ENCODE measurements around the gene ADARB2.
"Not testable (repeated sequence)": the region's sequence is repeated elsewhere in the genome, so short reads cannot be mapped to it uniquely, and the experiment has no call there.

Gene ADARB2

DNA sequence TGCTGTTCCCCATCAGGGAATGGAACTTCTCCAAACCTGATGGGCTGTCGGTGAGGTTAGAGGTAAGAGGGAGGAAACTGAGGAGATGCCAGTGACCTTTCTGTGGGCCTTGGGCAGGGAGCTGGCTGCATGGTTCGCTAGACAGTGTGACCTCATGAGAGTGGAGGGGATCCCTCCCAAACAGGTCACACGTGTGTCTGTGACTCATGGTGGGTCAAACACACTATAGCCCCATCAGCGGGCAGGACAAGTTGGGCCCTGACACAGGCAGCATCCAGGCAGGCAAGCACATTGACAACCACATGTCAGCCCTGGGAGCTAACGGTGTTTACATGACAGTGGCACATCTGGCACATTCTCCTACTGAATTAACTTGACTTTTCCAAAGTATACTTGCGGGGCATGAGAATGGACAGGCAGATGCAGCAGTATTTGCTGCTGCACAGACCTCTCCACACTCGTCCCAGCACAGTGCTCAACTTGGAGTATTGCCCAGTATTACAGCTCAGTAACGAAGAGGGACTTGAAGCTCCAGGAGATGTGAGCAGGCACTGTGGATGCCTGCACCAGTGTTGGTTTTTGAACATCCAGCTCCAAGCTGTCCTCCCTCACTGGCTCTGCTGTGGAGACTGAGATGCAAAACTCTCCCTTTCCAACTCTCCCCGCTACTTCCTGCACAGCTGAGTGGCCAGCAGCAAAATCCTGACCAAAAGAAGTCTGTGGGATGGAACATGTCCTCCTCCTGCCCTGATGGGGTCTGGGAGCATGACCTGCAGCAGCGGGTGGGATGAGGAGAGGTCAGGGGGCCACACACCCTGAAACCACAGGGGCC, 481.5 kb downstream of the ADARB2 start:
- DNase-seq (ENCODE audit: low read depth) = no peak

DNA sequence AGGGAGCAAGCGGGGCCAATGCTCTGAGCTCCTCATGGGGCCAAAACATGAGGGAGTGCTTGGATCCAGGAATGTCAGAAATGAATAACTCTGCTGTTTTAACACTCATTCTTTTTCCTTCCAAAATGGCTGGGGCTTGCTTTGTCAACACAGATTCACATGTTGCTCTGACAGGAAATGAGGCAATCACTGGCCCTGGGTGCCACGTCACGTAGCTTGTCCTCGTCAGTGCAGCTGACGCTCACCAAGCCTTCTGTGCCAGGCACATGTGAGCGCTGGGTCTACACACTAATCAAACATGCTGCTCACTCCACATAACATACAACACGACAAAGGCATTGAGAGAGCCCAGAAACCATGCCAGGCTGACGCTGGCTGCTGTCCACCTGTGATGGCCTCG, 482.2 kb downstream of the ADARB2 start:
- DNase-seq (ENCODE audit: low read depth) = peak; percentile 3

DNA sequence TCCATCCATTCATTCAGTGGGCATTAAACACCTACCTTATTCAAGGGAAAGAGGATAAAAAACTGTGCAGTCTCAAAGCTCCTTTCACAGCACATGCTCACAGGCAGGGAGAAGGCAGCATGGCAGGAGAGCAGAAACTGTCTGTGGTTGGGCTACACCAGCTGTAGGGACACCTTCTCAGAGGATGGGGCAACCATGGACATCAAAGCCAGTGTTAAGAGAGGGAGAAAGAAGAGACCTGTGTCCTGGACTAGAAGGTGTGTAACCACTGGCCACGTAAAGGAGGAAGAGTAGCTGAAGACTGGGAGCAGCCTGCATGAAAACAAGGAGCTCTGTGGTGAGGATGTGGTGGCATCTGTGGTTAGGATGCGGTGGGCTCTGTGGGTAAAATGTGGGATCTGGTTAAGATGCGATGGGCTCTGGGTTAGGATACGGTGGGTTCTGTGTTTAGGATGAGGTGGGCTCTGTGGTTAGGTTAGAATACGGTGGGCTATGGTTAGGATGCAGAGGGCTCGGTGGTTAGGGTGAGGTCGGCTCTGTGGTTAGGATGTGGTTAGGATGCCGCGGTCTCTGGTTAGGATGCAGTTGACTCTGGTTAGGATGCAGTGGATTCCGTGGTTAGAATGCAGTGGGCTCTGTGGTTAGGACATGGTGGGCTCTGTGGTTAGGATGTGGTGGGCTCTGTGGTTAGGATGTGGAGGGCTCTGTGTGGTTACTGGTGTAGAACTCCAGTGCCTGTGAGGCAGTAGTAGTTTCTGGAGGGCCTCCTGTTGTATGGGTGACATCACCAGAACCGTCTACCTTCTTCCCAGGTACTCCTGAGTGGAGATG, 483.6 kb downstream of the ADARB2 start:
- DNase-seq (ENCODE audit: low read depth) = no peak

DNA sequence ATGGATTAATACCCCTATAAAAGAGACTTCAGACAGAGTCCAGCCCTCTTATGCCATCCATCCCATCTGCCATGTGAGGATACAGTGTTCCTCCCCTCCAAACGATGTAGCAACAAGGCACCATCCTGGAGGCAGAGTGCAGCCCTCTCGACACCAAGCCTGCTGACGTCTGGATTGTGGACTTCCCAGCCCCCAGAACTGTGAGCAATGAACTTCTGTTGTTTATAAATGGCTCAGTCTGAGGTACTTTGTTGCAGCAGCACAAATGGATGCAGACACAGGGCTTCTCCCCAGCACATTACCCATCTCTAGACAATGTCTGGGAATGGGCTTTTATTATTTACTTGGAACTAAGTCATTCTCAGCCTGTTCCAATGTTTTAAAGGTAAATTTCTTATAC, 485.6 kb downstream of the ADARB2 start:
- no peak for DNase-seq (ENCODE audit: low read depth)

DNA sequence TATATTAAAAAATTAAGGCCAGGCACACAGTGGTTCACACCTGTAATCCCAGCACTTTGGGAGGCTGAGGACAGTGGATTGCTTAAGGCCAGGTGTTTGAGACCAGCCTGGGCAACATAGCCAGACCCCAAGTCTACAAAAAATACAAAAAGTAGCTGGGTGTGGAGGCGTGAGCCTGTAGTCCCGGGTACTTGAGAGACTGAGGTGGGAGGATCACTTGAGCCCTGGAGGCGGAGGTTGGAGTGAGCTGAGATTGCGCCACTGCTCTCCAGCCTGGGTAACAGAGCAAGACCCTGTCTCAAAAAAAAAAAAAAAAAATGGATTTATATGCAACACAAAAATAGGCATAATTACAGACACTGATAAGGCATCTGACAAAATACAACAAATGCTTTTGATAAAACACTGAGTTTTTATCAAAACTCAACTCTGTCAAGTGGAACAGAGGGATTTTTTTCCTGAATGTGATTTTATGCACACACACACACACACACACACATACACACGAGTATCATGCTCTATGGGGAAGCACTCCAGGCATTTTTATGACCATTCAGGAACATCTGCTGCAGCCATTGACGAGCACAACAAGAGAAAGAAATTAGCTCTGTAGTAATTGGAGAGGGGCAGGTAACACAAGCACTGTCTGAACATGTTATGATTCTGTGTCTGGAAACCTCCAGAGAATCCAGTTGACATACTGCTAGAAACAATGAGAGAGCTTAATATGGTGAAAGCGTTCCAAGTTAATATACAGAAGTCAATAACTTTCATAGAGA, 488.0 kb downstream of the ADARB2 start:
- no peak for DNase-seq (ENCODE audit: low read depth)

DNA sequence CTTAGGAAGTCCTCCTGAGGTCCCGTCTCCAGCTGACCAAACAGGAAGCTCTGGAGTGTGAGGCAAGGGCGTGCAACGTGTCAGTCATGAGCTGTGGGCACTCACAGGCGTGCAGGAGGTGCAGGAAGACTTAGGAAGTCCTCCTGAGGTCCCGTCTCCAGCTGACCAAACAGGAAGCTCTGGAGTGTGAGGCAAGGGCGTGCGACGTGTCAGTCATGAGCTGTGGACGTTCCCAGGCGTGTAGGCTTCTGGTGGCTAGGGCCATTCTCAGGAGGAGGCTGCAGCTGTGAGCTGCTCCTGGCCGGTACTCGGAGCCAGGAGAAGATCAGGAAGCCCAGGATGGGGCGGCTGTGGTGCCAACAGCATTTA, 489.1 kb downstream of the ADARB2 start:
- not testable (repeated sequence) for DNase-seq (ENCODE audit: low read depth)

DNA sequence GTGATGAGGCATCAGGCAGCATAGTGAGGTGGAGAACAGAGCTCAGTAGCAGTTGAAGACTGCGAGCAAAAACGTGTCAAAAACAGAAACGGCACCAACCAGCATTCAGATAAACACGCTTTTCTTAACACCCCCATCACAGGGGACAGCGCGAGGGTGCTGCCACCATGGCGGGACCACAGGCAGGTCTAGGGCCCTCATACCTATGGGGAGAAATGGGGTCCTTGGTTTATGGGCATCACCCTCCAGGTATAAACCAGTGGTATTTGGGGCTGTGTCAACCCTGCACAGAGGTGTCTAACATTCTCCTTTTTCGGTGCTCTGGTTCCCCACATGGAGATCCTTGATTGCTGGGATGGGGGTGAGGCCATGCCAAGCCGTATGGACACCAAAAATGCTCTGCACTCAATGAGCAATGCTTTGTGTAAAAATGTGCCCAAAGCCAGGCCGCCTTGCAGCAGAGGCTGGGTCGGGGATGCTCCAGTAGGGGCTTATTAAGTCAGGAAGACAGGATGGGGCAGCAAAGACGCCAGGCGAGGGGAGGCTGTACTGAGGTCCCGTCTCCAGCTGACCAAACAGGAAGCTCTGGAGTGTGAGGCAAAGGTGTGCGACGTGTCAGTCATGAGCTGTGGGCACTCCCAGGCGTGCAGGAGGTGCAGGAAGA, 489.6 kb downstream of the ADARB2 start:
- no peak for DNase-seq (ENCODE audit: low read depth)

DNA sequence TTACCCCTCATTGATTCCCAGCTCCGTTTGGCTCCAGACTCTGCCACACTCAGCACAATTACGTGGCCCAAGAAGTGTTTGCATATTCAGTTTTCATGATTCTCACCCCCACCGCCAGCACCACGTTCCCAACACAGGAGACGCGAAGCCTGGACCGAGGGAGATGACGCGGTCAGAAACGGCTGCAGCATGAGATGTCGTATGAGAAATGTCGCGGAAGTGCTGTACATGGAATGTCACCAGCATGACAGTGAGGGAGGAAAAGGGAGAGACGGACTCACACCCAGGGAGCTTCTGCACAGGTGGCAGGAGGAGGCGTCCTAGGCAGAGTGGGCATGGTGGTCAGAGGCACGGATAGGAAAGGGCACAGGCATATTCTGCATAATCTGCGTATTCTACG, 492.8 kb downstream of the ADARB2 start:
- no peak for DNase-seq (ENCODE audit: low read depth)

DNA sequence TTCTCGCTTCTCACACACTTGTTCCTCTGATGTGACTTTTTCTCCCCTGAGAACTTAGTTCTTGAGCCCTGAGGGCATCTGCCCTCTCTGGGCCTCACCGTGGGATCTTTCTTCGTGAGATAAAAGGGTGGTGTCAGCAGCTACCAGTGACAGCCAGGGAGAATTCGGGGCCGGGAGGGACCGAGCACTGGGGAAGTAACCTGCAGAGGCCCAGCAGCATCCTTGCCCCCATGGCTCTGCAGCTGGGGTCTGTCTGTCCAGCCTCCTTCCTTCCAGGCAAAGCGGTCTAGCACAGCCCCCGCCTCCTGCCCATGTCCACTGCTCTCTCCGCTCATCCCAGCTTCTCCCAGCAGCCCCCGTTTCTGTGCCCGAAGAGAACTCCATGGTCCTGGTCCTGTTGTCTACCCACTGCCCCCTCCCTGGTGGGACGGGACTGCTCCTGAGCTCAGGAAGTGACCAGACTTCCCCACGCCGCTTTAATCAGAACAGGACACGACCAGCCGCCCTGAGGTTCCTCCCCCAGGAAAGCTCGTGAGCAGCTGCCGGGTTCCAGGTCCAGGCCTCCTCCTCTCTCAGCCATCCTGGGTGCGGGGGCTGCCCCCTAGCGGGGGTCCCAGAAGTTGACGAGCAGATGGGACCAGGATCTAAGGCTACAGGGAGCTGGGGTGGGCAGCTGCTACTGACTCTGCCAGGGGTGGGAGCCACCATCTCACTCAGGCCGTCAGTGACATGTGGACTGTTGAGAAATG, 493.7 kb downstream of the ADARB2 start:
- DNase-seq (ENCODE audit: low read depth) = no peak

DNA sequence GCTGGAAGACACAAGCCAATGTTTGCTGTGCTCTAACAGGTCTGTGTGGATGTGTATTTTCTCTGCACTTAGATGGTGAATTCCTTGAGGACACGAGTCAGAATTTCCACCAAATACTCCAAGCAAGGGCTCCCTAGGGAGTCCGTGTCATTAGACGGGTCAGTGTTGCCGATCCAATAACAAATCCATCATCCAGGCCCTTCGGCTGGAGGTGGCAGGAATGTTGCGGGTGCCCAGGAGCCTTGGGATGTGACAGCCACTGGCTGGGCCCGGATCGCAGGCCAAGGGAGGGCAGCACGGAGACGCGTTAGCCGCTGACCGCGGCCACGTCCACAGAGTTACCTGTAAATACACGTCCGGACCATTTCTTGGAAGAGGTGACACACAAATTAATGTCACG, 494.4 kb downstream of the ADARB2 start:
- no peak for DNase-seq (ENCODE audit: low read depth)

DNA sequence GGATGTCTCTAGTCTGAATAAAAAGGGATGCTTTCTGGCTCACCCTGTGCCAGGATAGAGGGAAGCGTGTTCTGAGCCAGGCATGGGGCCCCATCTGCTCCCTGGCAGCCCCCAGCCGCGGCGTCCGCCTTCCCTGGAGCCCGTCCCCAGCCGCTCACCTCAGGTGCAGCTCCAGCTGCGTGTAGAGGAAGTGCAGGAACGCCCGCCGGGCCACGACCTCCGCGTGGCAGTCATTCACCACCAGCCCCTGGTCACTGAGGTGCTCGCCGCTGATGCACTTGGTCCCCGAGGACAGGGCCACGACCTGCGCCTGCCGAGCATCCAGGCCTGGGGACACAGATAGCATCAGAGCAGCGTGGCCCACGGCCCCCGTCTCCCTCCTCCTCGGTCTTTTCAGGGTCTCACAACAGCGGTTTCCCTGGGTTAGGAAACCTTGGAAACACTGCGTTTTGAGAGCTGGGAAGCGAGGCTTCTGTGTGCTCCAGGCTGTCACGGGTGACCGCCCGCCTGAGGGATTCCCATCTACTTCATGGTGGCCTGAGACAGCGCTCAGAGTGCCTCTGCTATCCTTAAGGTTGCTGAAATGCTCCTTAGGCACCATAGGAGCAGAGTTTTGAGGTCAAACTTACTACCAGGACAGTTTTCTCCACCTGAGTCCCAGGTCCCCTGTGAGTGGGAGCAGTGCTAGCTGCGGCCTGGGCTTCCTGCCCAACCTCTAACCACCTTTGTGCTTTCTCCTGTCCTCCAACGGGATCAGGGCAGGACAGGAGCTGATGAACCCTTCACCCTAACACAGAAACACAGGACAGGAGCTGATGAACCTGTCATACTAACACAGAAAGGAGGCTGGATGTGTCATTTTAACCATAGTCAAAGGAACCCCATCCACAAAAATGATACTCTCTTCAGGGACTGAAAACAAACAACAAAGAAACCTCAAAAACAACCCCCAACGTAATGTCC, 495.1 kb downstream of the ADARB2 start:
- DNase-seq (ENCODE audit: low read depth) = no peak

DNA sequence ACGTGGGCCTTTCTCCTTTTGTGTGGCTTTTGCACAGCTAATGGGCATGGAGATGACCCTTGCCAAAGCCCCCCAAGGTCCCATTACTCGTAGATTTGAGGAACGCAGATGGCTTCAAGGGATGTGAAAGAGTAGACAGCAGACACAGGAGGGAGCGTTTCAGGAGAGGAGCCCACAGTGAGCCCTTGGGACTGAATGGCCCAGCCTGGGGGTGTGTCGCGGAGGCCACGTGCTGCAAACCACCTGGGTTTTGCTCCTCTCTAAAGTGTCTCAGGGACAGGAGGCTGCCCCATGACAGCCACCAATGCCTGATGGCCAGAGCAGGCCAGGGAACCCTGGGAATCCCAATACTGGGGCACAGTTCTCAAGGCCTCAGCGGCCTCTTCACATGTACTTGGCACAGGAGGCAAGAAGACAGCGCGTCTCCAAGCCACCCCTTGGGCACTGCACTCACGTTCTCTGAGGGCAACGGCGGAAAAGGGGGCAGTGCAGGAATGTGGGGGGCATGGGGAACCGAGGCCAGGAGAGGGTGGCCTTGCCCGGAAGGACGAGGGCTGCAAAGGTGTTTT, 495.9 kb downstream of the ADARB2 start:
- no peak for DNase-seq (ENCODE audit: low read depth)

DNA sequence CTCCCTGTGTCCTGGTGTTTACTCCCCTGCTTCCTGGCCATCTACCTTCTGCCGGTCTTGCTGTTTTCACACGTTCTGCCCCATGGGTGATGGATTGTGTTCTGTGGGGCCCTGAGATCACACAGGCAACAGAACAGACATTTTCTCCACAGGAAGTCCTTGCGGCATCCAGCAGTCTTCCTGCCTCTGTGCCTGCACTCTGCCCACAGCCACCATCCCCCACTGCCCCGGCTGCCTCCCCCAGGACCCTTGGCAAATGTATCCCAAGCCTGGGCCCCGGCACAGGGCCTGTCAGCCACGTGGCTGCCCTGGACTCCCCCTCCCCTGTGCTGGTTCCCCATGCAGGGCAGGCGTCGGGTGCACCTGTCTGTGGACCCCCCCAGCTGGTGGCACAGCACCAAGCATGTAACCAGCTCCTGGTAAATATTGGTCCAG, 497.0 kb downstream of the ADARB2 start:
- DNase-seq (ENCODE audit: low read depth) = no peak

DNA sequence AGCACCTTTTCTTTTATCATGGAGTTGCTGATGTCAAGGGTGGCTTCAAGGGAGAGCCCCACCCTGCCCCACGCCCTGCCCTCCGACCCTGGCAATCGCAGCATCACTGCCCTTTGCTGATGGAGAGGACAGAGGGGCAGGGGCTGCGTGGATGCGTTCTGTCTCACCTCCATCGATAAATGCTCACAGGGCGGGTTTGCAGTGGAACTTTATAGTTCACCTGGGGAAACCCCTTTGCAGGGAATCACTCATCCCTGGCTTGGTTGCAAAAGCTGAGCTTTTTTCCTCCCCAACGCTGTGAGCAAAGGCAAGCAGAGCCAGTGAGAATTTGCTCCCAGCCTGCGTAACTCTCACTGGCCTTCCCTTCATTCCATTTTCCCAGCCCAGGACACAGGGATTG, 504.3 kb downstream of the ADARB2 start:
- DNase-seq (ENCODE audit: low read depth) = no peak

DNA sequence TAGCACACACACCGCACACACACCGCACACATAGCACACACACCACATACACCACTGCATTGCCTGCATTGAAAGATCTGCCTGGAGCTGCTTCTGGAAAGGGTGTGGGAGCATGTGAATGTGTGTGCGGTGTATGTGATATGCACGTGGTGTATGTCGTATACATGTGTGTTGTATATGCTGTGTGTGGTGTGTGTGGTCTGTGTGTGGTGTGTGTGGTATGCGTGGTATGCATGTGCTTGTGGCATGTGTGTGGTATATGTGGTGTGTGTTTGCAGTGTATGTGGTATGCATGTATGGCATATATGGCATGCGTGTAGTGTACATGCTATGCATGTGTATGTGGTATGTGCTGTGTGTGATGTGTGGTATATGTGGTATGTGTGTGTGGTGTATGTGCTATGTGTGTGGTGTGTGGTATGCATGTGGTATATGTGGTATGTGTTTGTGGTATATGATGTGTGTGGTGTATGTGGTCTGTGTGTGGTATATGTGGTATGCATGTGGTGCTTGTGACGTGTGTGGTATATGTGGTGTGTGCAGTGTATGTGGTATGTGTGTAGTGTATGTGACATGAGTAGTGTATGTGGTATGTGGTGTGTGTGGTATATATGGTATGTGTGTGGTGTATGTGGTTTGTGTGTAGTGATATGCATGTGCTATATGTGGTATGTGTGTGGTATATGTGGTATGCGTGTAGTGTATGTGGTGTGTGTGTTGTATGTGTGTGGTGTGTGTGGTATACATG, 505.0 kb downstream of the ADARB2 start:
- DNase-seq (ENCODE audit: low read depth) = no peak

DNA sequence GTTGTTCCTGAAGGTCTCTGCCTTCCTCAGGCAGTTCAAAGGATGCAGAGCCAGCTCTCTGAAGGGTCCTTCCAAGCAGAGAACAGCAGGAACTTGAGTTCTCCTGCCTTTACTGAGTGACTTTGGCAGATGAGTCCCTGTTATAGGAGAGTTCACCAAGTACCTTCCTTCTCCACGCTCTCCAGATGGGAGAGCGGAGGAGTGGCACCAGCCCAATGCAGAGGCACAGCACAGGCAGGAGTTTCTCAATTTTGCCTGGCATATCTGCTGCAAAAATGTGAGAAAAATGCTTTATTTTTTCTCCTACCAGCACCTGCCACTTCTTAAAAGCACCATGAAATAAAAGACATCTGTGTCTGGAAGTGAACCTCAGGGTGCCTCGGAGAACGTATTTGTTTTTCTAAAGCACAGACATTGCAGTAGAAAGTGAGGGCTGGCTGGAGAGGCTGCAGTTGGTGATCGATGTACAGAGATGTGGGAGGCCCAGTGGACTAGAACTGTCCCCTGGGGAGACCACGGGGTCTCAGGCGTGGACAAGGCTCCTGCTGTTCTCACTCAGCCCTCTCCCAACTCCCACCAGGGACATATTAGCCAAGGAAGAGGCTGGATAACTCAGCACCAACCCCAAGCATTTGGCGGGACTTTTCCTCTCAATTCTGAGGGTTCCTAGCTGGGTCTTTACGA, 506.6 kb downstream of the ADARB2 start:
- no peak for DNase-seq (ENCODE audit: low read depth)

DNA sequence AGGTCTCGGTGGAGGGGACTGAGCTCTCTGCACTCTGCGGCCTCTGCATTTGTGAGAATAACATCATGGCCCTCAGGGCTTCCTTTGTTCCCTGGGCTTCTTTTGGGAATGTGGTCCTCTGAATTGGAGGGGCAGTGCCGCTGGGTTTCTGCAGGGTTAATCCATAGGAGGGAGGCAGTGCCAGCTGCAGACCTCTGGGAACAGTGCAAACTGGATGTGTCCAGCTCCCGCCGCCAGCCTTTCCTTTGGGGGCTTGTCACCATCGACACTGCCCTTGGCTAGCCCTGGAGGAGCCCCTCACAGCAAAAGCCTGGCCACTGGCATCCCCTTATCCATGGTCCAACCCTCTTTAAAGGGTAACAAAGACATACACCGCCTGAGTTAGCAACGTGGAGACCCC, 507.2 kb downstream of the ADARB2 start:
- no peak for DNase-seq (ENCODE audit: low read depth)

DNA sequence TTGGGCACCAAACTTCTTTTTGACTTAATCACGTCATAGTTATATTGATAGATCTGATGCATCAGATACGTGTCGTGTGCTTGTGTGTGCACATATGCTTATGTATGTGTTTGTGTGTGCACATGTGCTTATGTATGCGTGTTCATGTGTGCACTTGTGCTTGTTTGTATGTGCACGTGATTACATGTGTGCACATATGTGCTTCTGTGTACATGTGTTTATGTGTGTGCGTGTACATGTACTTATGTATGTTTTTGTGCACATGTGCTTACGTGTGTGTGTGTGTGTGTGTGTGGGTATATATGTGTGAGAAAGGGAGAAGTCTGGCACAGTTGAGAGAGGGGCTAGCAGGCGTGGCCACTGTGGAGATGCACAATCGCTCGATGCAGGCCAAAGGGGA, 507.8 kb downstream of the ADARB2 start:
- no peak for DNase-seq (ENCODE audit: low read depth)
